Measurements from ENCODE around the gene KNDC1.

Gene KNDC1

GRCh38 chr10:133213641-133214467, 53.8 kb downstream of the KNDC1 start:
- H2BK120ac ChIP-seq (ENCODE audit: low read depth, low read length), result no peak overlapping the region
- no peak overlapping the region for H3K18ac ChIP-seq (ENCODE audit: low read length)
- no peak overlapping the region for H2AK5ac ChIP-seq (ENCODE audit: low read length)
- no CpG with 5 or more reads among the region's 32 CpGs for WGBS (ENCODE audit: extremely low coverage, insufficient coverage, low lambda C conversion rate)
- H3K23ac ChIP-seq (ENCODE audit: low read length), result no peak overlapping the region
- no peaks in the 10 kb centered on the region for H3K4me1 ChIP-seq (ENCODE audit: control insufficient read depth, low read depth, low read length)
- H3K56ac ChIP-seq (ENCODE audit: low read length), result no peak overlapping the region
- no peaks in the 10 kb centered on the region for H3K79me2 ChIP-seq (ENCODE audit: control insufficient read depth, insufficient read depth, low read length)
- no peak overlapping the region for H3K27ac ChIP-seq (ENCODE audit: low read depth, low read length)
- H4K8ac ChIP-seq (ENCODE audit: low read depth, low read length), result no peak overlapping the region
- H4K5ac ChIP-seq (ENCODE audit: low read length), result no peak overlapping the region
- H3K4me3 ChIP-seq (ENCODE audit: low read length), result no peak overlapping the region
- H3K4ac ChIP-seq (ENCODE audit: low read depth, low read length), result no peak overlapping the region
- no peak overlapping the region for H2BK5ac ChIP-seq (ENCODE audit: low read length)
- no peak overlapping the region for H3K4me2 ChIP-seq (ENCODE audit: low read length)
- H3K79me1 ChIP-seq (ENCODE audit: low read length), result no peaks in the 10 kb centered on the region
- no peaks in the 10 kb centered on the region for H3K36me3 ChIP-seq (ENCODE audit: control insufficient read depth, insufficient read depth, low read length)
- H3K27me3 ChIP-seq (ENCODE audit: insufficient read depth, low read length, poor library complexity), result no peaks in the 10 kb centered on the region
- no peak overlapping the region for H3K9ac ChIP-seq (ENCODE audit: low read length)
- DNase-seq, result no peak
- H2BK15ac ChIP-seq (replicated peaks; ENCODE audit: low read depth), result no peak overlapping the region

GRCh38 chr10:133214468-133215410, 54.7 kb downstream of the KNDC1 start:
- Histone ChIP-seq H2BK120ac (ENCODE audit: low read depth, low read length) (no peak overlapping the region), H3K9ac (ENCODE audit: low read length) (no peak overlapping the region), H2BK15ac (replicated peaks; ENCODE audit: low read depth) (no peak overlapping the region), H3K79me1 (ENCODE audit: low read length) (no peaks in the 10 kb centered on the region), H3K4me3 (ENCODE audit: low read length) (no peak overlapping the region), H4K8ac (ENCODE audit: low read depth, low read length) (no peak overlapping the region), H2AK5ac (ENCODE audit: low read length) (no peak overlapping the region), H3K27ac (ENCODE audit: low read depth, low read length) (no peak overlapping the region), H4K5ac (ENCODE audit: low read length) (no peak overlapping the region), H3K4ac (ENCODE audit: low read depth, low read length) (no peak overlapping the region), H3K36me3 (ENCODE audit: control insufficient read depth, insufficient read depth, low read length) (no peaks in the 10 kb centered on the region), H3K27me3 (ENCODE audit: insufficient read depth, low read length, poor library complexity) (no peaks in the 10 kb centered on the region), H3K4me1 (ENCODE audit: control insufficient read depth, low read depth, low read length) (no peaks in the 10 kb centered on the region), H3K79me2 (ENCODE audit: control insufficient read depth, insufficient read depth, low read length) (no peaks in the 10 kb centered on the region), H3K23ac (ENCODE audit: low read length) (no peak overlapping the region), H3K4me2 (ENCODE audit: low read length) (no peak overlapping the region), H3K56ac (ENCODE audit: low read length) (no peak overlapping the region), H3K18ac (ENCODE audit: low read length) (no peak overlapping the region), H2BK5ac (ENCODE audit: low read length) (no peak overlapping the region)
- WGBS (ENCODE audit: extremely low coverage, insufficient coverage, low lambda C conversion rate), result no CpG with 5 or more reads among the region's 28 CpGs
- DNase-seq, result no peak

GRCh38 chr10:133215586-133215985, 55.6 kb downstream of the KNDC1 start:
- no peaks in the 10 kb centered on the region for H3K79me1 ChIP-seq (ENCODE audit: low read length)

GRCh38 chr10:133216776-133217175, 56.8 kb downstream of the KNDC1 start:
- H2BK5ac ChIP-seq (ENCODE audit: low read length), result no peak overlapping the region
- no peak for DNase-seq
- no peak overlapping the region for H3K18ac ChIP-seq (ENCODE audit: low read length)
- no peak overlapping the region for H4K8ac ChIP-seq (ENCODE audit: low read depth, low read length)
- H3K4me3 ChIP-seq (ENCODE audit: low read length), result no peak overlapping the region
- no peak overlapping the region for H2BK15ac ChIP-seq (replicated peaks; ENCODE audit: low read depth)
- no peak overlapping the region for H4K5ac ChIP-seq (ENCODE audit: low read length)
- no peak overlapping the region for H3K56ac ChIP-seq (ENCODE audit: low read length)
- no peak overlapping the region for H3K4ac ChIP-seq (ENCODE audit: low read depth, low read length)
- H3K27ac ChIP-seq (ENCODE audit: low read depth, low read length), result no peak overlapping the region
- no peaks in the 10 kb centered on the region for H3K27me3 ChIP-seq (ENCODE audit: insufficient read depth, low read length, poor library complexity)
- no CpG with 5 or more reads among the region's 26 CpGs for WGBS (ENCODE audit: extremely low coverage, insufficient coverage, low lambda C conversion rate)
- no peak overlapping the region for H2BK120ac ChIP-seq (ENCODE audit: low read depth, low read length)
- no peaks in the 10 kb centered on the region for H3K79me1 ChIP-seq (ENCODE audit: low read length)
- H3K36me3 ChIP-seq (ENCODE audit: control insufficient read depth, insufficient read depth, low read length), result no peaks in the 10 kb centered on the region
- H2AK5ac ChIP-seq (ENCODE audit: low read length), result no peak overlapping the region
- H3K4me2 ChIP-seq (ENCODE audit: low read length), result no peak overlapping the region
- H3K9ac ChIP-seq (ENCODE audit: low read length), result no peak overlapping the region
- no peaks in the 10 kb centered on the region for H3K4me1 ChIP-seq (ENCODE audit: control insufficient read depth, low read depth, low read length)
- no peak overlapping the region for H3K23ac ChIP-seq (ENCODE audit: low read length)
- no peaks in the 10 kb centered on the region for H3K79me2 ChIP-seq (ENCODE audit: control insufficient read depth, insufficient read depth, low read length)

More at GRCh38 chr10:133215586-133215985, 55.6 kb downstream of the KNDC1 start:
- no peak for DNase-seq
- Histone ChIP-seq H3K4ac (ENCODE audit: low read depth, low read length) (no peak overlapping the region), H2BK15ac (replicated peaks; ENCODE audit: low read depth) (no peak overlapping the region), H3K27ac (ENCODE audit: low read depth, low read length) (no peak overlapping the region), H3K9ac (ENCODE audit: low read length) (no peak overlapping the region), H4K8ac (ENCODE audit: low read depth, low read length) (no peak overlapping the region), H3K27me3 (ENCODE audit: insufficient read depth, low read length, poor library complexity) (no peaks in the 10 kb centered on the region), H3K4me3 (ENCODE audit: low read length) (no peak overlapping the region), H3K4me2 (ENCODE audit: low read length) (no peak overlapping the region), H3K4me1 (ENCODE audit: control insufficient read depth, low read depth, low read length) (no peaks in the 10 kb centered on the region), H2BK5ac (ENCODE audit: low read length) (no peak overlapping the region), H4K5ac (ENCODE audit: low read length) (no peak overlapping the region), H2AK5ac (ENCODE audit: low read length) (no peak overlapping the region), H3K79me2 (ENCODE audit: control insufficient read depth, insufficient read depth, low read length) (no peaks in the 10 kb centered on the region), H3K23ac (ENCODE audit: low read length) (no peak overlapping the region), H2BK120ac (ENCODE audit: low read depth, low read length) (no peak overlapping the region), H3K36me3 (ENCODE audit: control insufficient read depth, insufficient read depth, low read length) (no peaks in the 10 kb centered on the region), H3K18ac (ENCODE audit: low read length) (no peak overlapping the region), H3K56ac (ENCODE audit: low read length) (no peak overlapping the region)
- WGBS (ENCODE audit: extremely low coverage, insufficient coverage, low lambda C conversion rate), result no CpG with 5 or more reads among the region's 27 CpGs

- Histone ChIP-seq H3K79me1 (ENCODE audit: low read length) (no peaks in the 10 kb centered on the region), H3K27me3 (ENCODE audit: insufficient read depth, low read length, poor library complexity) (no peaks in the 10 kb centered on the region), H3K36me3 (ENCODE audit: control insufficient read depth, insufficient read depth, low read length) (no peaks in the 10 kb centered on the region), H2BK5ac (ENCODE audit: low read length) (no peak overlapping the region), H3K79me2 (ENCODE audit: control insufficient read depth, insufficient read depth, low read length) (no peaks in the 10 kb centered on the region), H3K4me2 (ENCODE audit: low read length) (no peak overlapping the region), H3K4me3 (ENCODE audit: low read length) (no peak overlapping the region), H3K9ac (ENCODE audit: low read length) (no peak overlapping the region), H3K4ac (ENCODE audit: low read depth, low read length) (no peak overlapping the region), H2BK15ac (replicated peaks; ENCODE audit: low read depth) (no peak overlapping the region), H3K23ac (ENCODE audit: low read length) (no peak overlapping the region), H4K5ac (ENCODE audit: low read length) (no peak overlapping the region), H4K8ac (ENCODE audit: low read depth, low read length) (no peak overlapping the region), H2AK5ac (ENCODE audit: low read length) (no peak overlapping the region), H3K27ac (ENCODE audit: low read depth, low read length) (no peak overlapping the region), H2BK120ac (ENCODE audit: low read depth, low read length) (no peak overlapping the region), H3K4me1 (ENCODE audit: control insufficient read depth, low read depth, low read length) (no peaks in the 10 kb centered on the region), H3K18ac (ENCODE audit: low read length) (no peak overlapping the region), H3K56ac (ENCODE audit: low read length) (no peak overlapping the region)
- no peak for DNase-seq
- no CpG with 5 or more reads among the region's 25 CpGs for WGBS (ENCODE audit: extremely low coverage, insufficient coverage, low lambda C conversion rate)
These were observed 58.0 kb downstream of the KNDC1 start for GRCh38 chr10:133217800-133218589.
